Stomach smooth muscle (tissue), 2 donors: Measurements from ENCODE around the gene RHOV.
A peak's percentile ranks its signal among the peaks of the same experiment; 100 is the strongest.

Source experiments
- H3K27ac ChIP-seq: one replicate; pipeline ENCODE4 v1.7.0; 2013; ENCODE audit warnings: mild to moderate bottlenecking, low read length, inconsistent platforms
- H3K27me3 ChIP-seq, 2 donors: one replicate each; pipeline ENCODE4 v1.7.0; 2013; ENCODE audit warnings: low read length in 2 of 2; ENCODE audit not compliant: insufficient read depth in 2 of 2, control insufficient read depth in 1 of 2
- H3K36me3 ChIP-seq, 2 donors: one replicate each; pipeline ENCODE4 v1.7.0; 2013; ENCODE audit warnings: low read length in 2 of 2; ENCODE audit not compliant: control insufficient read depth in 2 of 2, insufficient read depth in 2 of 2
- H3K4me1 ChIP-seq: one replicate; pipeline ENCODE4 v1.7.0; 2013; ENCODE audit warnings: low read length; ENCODE audit not compliant: control insufficient read depth, insufficient read depth
- H3K4me3 ChIP-seq, 2 donors: one replicate each; pipeline ENCODE4 v1.7.0; 2013; ENCODE audit warnings: low read length in 2 of 2
- H3K9ac ChIP-seq, 2 donors: one replicate each; pipeline ENCODE4 v1.7.0; 2013; ENCODE audit warnings: low read length in 2 of 2, mild to moderate bottlenecking in 1 of 2
- H3K9me3 ChIP-seq, 2 donors: one replicate each; pipeline ENCODE4 v1.7.0; 2013; ENCODE audit warnings: low read length in 2 of 2; ENCODE audit not compliant: control insufficient read depth in 2 of 2
- donor health status: healthy.
- donor health status: Pancreatic carcinoma.

RHOV gene

GRCh38 chr15:40843885-40844695 is 29.9 kb downstream of the RHOV start, which contains the start of gene SPINT1:
Gene SPINT1 (plus strand): TSS chr15:40844048. CDS start chr15:40844555, 507 bp downstream.
- H3K4me1 ChIP-seq = peaks cover 24% of the 10 kb centered on the region
- H3K27me3 ChIP-seq = peaks cover 34 to 53% of the 10 kb centered on the region in 2 donors
- no peaks in the 10 kb centered on the region for H3K9me3 ChIP-seq
- H3K27ac ChIP-seq = no peak within 1 kb of the TSS
- peak within 1 kb of the TSS; percentile 53 to 69 for H3K4me3 ChIP-seq
- no peak within 1 kb of the TSS for H3K9ac ChIP-seq
- no peaks in the 10 kb centered on the region for H3K36me3 ChIP-seq

DNA sequence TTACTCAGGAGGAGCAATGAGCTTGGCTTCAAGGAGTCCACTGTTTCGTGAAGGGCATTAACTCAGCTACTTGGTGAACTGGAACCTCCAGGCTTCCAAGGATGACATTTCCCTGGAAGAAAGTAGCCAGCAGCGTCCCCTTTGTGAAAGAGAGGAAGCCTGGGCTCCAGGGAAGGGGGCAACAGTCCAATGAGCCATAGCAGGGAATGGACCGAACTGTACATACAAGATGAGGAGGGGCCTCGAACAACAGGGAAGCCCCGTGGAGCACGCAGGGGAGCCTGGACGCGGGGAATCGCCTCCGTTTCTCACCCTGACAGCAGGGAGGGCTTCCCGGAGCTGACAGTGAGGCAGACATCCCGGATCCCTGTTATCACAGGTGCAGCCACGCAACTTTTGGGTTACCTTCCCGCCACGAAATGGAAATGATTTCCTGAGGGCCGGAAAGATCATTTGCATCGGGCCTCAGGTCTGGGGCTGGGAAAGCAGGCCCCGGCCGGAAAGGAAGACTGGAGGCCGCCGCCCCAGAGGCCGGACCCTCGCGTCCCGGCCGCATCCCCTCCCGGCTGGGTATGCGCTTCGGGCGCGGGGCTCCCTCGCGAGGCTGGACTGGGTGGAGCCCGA is 30.7 kb downstream of the RHOV start:
- peaks cover 24% of the 10 kb centered on the region for H3K4me1 ChIP-seq
- no peak overlapping the region for H3K27ac ChIP-seq
- H3K4me3 ChIP-seq = peak overlapping the region in 1 of 2 donors; percentile 69
- no peak overlapping the region for H3K9ac ChIP-seq
- H3K36me3 ChIP-seq = no peaks in the 10 kb centered on the region
- peaks cover 34 to 53% of the 10 kb centered on the region in 2 donors for H3K27me3 ChIP-seq
- no peaks in the 10 kb centered on the region for H3K9me3 ChIP-seq

DNA sequence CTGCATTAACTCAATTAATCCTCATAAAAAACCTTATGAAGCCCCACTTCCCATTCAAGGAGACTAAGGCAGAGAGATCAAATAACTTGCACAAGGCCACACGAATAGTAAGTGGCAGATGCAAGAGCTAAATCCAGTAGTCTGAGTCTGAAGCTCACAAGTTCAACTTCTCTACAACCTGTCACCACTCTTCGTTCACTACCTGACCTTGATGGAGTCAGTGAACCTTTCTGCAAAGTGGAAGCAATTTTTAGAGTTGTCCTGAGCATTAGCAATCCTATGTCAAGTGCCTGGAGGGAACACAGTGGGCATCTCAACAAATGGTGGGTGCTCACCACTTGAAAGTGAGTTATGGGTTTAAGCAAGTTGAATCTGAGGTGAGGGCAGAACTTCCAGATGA is 32.3 kb downstream of the RHOV start:
- Histone ChIP-seq H3K27ac (no peak overlapping the region), H3K9me3 (no peaks in the 10 kb centered on the region), H3K4me1 (peaks cover 18% of the 10 kb centered on the region), H3K4me3 (no peak overlapping the region), H3K9ac (no peak overlapping the region), H3K36me3 (no peaks in the 10 kb centered on the region), H3K27me3 (peaks cover 27 to 44% of the 10 kb centered on the region in 2 donors)

DNA sequence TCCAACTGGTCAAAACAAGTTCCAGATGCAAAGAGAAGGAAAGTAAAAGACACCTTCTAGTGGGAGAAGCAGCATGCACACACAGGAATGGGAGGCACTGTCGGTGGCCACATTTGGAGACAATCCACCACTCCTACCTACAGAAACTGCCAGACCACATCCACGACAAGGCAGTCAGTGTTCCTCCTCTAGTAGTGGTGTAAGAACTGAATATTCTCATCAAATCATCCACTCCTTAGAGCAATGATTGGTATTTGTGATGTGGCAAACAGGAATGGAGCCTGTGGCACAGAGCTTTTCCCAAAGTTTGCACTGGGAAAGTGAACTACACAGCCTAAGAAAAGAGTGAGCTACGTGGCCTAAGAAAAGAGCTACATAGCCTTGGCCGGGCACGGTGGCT is 35.3 kb downstream of the RHOV start:
- Histone ChIP-seq H3K36me3 (no peaks in the 10 kb centered on the region), H3K27ac (no peak overlapping the region), H3K4me3 (no peak overlapping the region), H3K9me3 (no peaks in the 10 kb centered on the region), H3K27me3 (peaks cover 8 to 15% of the 10 kb centered on the region in 2 donors), H3K9ac (no peak overlapping the region), H3K4me1 (peaks cover 7% of the 10 kb centered on the region)

GRCh38 chr15:40836020-40836419 is 38.0 kb downstream of the RHOV start:
- no peak overlapping the region for H3K9ac ChIP-seq
- H3K36me3 ChIP-seq = no peaks in the 10 kb centered on the region
- no peaks in the 10 kb centered on the region for H3K4me1 ChIP-seq
- H3K27ac ChIP-seq = no peak overlapping the region
- H3K4me3 ChIP-seq = no peak overlapping the region
- H3K27me3 ChIP-seq = no peaks in the 10 kb centered on the region
- H3K9me3 ChIP-seq = no peaks in the 10 kb centered on the region

DNA sequence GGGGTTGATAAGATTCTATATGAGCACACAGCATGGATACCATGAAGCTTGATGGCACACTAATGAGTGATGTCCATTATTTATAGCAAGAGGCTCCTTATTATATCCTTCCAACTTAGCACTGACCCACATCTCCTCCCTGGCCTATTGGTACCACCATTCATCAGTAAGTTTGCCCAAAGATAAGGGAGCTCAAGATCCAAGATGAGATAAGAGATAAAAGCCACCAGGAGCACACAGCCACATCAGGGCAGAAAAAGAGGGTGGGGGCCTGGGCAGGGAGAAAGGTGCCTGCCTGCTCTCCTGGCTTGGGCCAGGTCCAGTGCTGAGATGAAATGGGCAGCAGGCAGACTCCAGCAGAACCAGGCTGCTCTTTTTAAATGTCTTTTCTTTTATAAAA is 41.1 kb downstream of the RHOV start:
- Histone ChIP-seq H3K27me3 (no peaks in the 10 kb centered on the region), H3K4me1 (no peaks in the 10 kb centered on the region), H3K36me3 (no peaks in the 10 kb centered on the region), H3K9me3 (no peaks in the 10 kb centered on the region), H3K9ac (no peak overlapping the region), H3K4me3 (no peak overlapping the region), H3K27ac (no peak overlapping the region)

GRCh38 chr15:40831861-40832260 is 42.2 kb downstream of the RHOV start:
- H3K27me3 ChIP-seq = no peaks in the 10 kb centered on the region
- H3K27ac ChIP-seq = no peak overlapping the region
- H3K9me3 ChIP-seq = no peaks in the 10 kb centered on the region
- no peak overlapping the region for H3K9ac ChIP-seq
- no peaks in the 10 kb centered on the region for H3K4me1 ChIP-seq
- no peaks in the 10 kb centered on the region for H3K36me3 ChIP-seq
- H3K4me3 ChIP-seq = no peak overlapping the region

DNA sequence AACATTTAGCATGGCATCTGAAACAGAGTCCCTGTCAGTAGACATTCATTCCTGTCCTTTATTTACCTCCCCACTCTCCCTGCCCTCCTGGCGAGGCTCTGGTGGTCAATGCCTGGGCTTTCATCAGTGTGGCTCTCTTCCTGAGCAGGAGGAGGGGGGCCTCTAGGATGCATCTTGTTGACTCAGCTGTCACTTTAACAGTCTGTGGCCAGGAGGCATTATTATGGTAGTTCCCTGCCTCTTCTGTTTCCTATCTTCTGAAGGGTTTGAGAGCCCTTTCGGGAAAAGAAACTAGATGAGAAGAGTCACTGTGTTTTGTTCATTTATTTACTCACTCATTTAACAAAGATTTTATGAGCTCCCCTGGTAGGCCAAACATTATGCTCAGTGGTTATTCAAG is 43.1 kb downstream of the RHOV start:
- Histone ChIP-seq H3K9ac (no peak overlapping the region), H3K4me1 (no peaks in the 10 kb centered on the region), H3K9me3 (no peaks in the 10 kb centered on the region), H3K27ac (no peak overlapping the region), H3K4me3 (no peak overlapping the region), H3K27me3 (no peaks in the 10 kb centered on the region), H3K36me3 (no peaks in the 10 kb centered on the region)

- Histone ChIP-seq H3K36me3 (no peaks in the 10 kb centered on the region), H3K4me3 (no peak overlapping the region), H3K27me3 (peaks cover 0 to 2% of the 10 kb centered on the region in 2 donors), H3K9ac (no peak overlapping the region), H3K9me3 (no peaks in the 10 kb centered on the region), H3K27ac (no peak overlapping the region), H3K4me1 (no peaks in the 10 kb centered on the region)
These were observed 44.9 kb downstream of the RHOV start for GRCh38 chr15:40829115-40829514.

- Histone ChIP-seq H3K9me3 (no peaks in the 10 kb centered on the region), H3K4me3 (no peak within 1 kb of the TSS), H3K27me3 (peaks cover 0 to 2% of the 10 kb centered on the region in 2 donors), H3K36me3 (no peaks in the 10 kb centered on the region), H3K4me1 (no peaks in the 10 kb centered on the region), H3K27ac (no peak within 1 kb of the TSS), H3K9ac (no peak within 1 kb of the TSS)
These were observed 45.5 kb downstream of the RHOV start, which contains the start of gene PPP1R14D for GRCh38 chr15:40828447-40829036. Gene PPP1R14D (minus strand): TSS chr15:40828708. CDS start chr15:40828641, 67 bp downstream.
